KOPT-K1 (cell line): Measurements from ENCODE around the gene EIPR1.

Source experiments
- H3K27ac ChIP-seq: fragments of 200-600 bp; sonication (generic); 2 replicates; pipeline ENCODE4 v1.5.1; 2016; ENCODE audit warnings: antibody characterized with exemption, mild to moderate bottlenecking, low read depth, low read length; ENCODE audit not compliant: poor library complexity, severe bottlenecking
- H3K36me3 ChIP-seq: fragments of 200-600 bp; sonication (generic); 2 replicates; pipeline ENCODE4 v1.5.1; 2017; ENCODE audit warnings: antibody characterized with exemption, mild to moderate bottlenecking, low read length, moderate library complexity; ENCODE audit not compliant: insufficient read depth
- H3K9me3 ChIP-seq: fragments of 200-600 bp; sonication (generic); 2 replicates; pipeline ENCODE4 v1.5.1; 2017; ENCODE audit warnings: antibody characterized with exemption, low read length, mild to moderate bottlenecking; ENCODE audit not compliant: insufficient read depth, poor library complexity, severe bottlenecking

The EIPR1 gene

GRCh38 chr2:3355951-3356569, 21.6 kb downstream of the EIPR1 start:
- H3K36me3 ChIP-seq, result peaks cover 33% of the 10 kb centered on the region
- no peak overlapping the region for H3K27ac ChIP-seq

GRCh38 chr2:3354986-3355385, 22.6 kb downstream of the EIPR1 start:
- Histone ChIP-seq H3K9me3 (no peaks in the 10 kb centered on the region), H3K36me3 (peaks cover 39% of the 10 kb centered on the region), H3K27ac (no peak overlapping the region)

More at GRCh38 chr2:3355951-3356569, 21.6 kb downstream of the EIPR1 start:
- no peaks in the 10 kb centered on the region for H3K9me3 ChIP-seq

- peaks cover 72% of the 10 kb centered on the region for H3K36me3 ChIP-seq
- H3K27ac ChIP-seq, result no peak overlapping the region
- H3K9me3 ChIP-seq, result no peaks in the 10 kb centered on the region
These were observed 28.4 kb downstream of the EIPR1 start for GRCh38 chr2:3349211-3349693.

GRCh38 chr2:3348767-3349166, 28.9 kb downstream of the EIPR1 start:
- H3K36me3 ChIP-seq, result peaks cover 67% of the 10 kb centered on the region
- no peak overlapping the region for H3K27ac ChIP-seq
- no peaks in the 10 kb centered on the region for H3K9me3 ChIP-seq

- Histone ChIP-seq H3K36me3 (peaks cover 47% of the 10 kb centered on the region; the same call in 1 of the 2 replicates), H3K27ac (no peak overlapping the region), H3K9me3 (no peaks in the 10 kb centered on the region)
These were observed 32.0 kb downstream of the EIPR1 start for GRCh38 chr2:3345621-3346020.

GRCh38 chr2:3344897-3345296, 32.7 kb downstream of the EIPR1 start:
- Histone ChIP-seq H3K9me3 (no peaks in the 10 kb centered on the region), H3K27ac (no peak overlapping the region), H3K36me3 (peaks cover 41% of the 10 kb centered on the region; the same call in 1 of the 2 replicates)

GRCh38 chr2:3343012-3343411, 34.6 kb downstream of the EIPR1 start:
- H3K36me3 ChIP-seq, result peaks cover 33% of the 10 kb centered on the region; the same call in 1 of the 2 replicates
- no peaks in the 10 kb centered on the region for H3K9me3 ChIP-seq
- H3K27ac ChIP-seq, result no peak overlapping the region

- no peak overlapping the region for H3K27ac ChIP-seq
- no peaks in the 10 kb centered on the region for H3K9me3 ChIP-seq
- peaks cover 33% of the 10 kb centered on the region; the same call in 1 of the 2 replicates for H3K36me3 ChIP-seq
These were observed 35.3 kb downstream of the EIPR1 start for GRCh38 chr2:3342324-3342723.

- Histone ChIP-seq H3K9me3 (no peaks in the 10 kb centered on the region), H3K36me3 (peaks cover 28% of the 10 kb centered on the region; the same call in 1 of the 2 replicates), H3K27ac (no peak overlapping the region)
These were observed 36.3 kb downstream of the EIPR1 start for GRCh38 chr2:3341336-3341735.

GRCh38 chr2:3340144-3340543, 37.5 kb downstream of the EIPR1 start:
- H3K27ac ChIP-seq, result no peak overlapping the region
- peaks cover 30% of the 10 kb centered on the region for H3K36me3 ChIP-seq
- H3K9me3 ChIP-seq, result no peaks in the 10 kb centered on the region

- Histone ChIP-seq H3K27ac (no peak overlapping the region), H3K36me3 (peaks cover 45% of the 10 kb centered on the region), H3K9me3 (no peaks in the 10 kb centered on the region)
These were observed 39.3 kb downstream of the EIPR1 start for GRCh38 chr2:3338340-3338739.

- H3K36me3 ChIP-seq, result peaks cover 60% of the 10 kb centered on the region
- H3K27ac ChIP-seq, result no peak overlapping the region
- H3K9me3 ChIP-seq, result no peaks in the 10 kb centered on the region
These were observed 40.8 kb downstream of the EIPR1 start for GRCh38 chr2:3336844-3337243.

GRCh38 chr2:3334392-3335345, 42.9 kb downstream of the EIPR1 start:
- Histone ChIP-seq H3K27ac (no peak overlapping the region), H3K9me3 (no peaks in the 10 kb centered on the region), H3K36me3 (peaks cover 70% of the 10 kb centered on the region)

GRCh38 chr2:3332133-3332532, 45.5 kb downstream of the EIPR1 start:
- peaks cover 66% of the 10 kb centered on the region for H3K36me3 ChIP-seq
- H3K9me3 ChIP-seq, result no peaks in the 10 kb centered on the region
- no peak overlapping the region for H3K27ac ChIP-seq

GRCh38 chr2:3329491-3329890, 48.1 kb downstream of the EIPR1 start:
- Histone ChIP-seq H3K36me3 (peaks cover 52% of the 10 kb centered on the region), H3K9me3 (no peaks in the 10 kb centered on the region), H3K27ac (no peak overlapping the region)
